Islet of Langerhans (tissue), 1 donor: ENCODE measurements around the gene PCDHGB3.
"Not testable (repeated sequence)": the region's sequence is repeated elsewhere in the genome, so short reads cannot be mapped to it uniquely, and the experiment has no call there.

Source experiments
- FAIRE-seq: peaks from one replicate; lab custom pipeline; 2011; peaks lifted over from hg19 to GRCh38; lab: Jason Lieb, UNC

PCDHGB3 gene

GRCh38 chr5:141393267-141393666 is 23.2 kb downstream of the PCDHGB3 start:
- no peak for FAIRE-seq

DNA sequence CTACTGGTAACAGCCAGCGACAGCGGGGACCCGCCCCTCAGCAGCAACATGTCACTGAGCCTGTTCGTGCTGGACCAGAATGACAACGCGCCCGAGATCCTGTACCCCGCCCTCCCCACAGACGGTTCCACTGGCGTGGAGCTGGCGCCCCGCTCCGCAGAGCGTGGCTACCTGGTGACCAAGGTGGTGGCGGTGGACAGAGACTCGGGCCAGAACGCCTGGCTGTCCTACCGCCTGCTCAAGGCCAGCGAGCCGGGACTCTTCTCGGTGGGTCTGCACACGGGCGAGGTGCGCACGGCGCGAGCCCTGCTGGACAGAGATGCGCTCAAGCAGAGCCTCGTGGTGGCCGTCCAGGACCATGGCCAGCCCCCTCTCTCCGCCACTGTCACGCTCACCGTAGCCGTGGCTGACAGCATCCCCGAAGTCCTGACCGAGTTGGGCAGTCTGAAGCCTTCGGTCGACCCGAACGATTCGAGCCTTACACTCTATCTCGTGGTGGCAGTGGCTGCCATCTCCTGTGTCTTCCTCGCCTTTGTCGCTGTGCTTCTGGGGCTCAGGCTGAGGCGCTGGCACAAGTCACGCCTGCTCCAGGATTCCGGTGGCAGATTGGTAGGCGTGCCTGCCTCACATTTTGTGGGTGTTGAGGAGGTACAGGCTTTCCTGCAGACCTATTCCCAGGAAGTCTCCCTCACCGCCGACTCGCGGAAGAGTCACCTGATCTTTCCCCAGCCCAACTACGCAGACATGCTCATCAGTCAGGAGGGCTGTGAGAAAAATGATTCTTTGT is 24.6 kb downstream of the PCDHGB3 start:
- FAIRE-seq = not testable (repeated sequence)

DNA sequence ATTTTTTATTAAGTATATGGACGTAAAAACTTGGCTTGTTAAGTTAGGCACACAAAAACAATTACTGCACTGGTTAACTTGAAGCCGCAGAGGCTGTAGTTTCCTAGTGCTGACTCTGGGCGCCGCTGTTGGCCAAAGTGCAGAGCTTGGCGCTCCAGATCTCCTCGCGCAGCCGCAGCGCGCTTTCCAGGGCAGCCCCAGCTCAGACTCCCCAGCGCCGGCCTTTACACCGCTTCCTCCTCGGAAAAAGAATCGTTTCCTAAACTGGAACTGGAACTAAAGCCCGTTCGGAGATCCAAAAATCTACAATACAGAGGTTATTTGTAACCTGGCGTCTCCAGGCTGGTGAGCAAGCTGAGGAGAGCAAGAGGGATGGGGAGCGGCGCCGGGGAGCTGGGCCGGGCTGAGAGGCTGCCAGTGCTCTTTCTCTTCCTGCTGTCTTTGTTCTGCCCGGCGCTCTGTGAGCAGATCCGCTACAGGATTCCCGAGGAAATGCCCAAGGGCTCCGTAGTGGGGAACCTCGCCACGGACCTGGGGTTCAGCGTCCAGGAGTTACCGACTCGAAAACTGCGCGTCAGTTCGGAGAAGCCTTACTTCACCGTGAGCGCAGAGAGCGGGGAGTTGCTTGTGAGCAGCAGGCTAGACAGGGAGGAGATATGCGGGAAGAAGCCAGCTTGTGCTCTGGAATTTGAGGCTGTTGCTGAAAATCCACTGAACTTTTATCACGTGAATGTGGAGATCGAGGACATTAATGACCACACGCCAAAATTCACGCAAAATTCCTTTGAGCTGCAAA is 27.9 kb downstream of the PCDHGB3 start, which contains the start of gene PCDHGB5:
Gene PCDHGB5 (plus strand): TSS at position 192 of the 796 bp plus-strand sequence. CDS start 181 bp downstream, at position 373.
- FAIRE-seq = not testable (repeated sequence)

- no peak for FAIRE-seq
These were observed 28.6 kb downstream of the PCDHGB3 start for GRCh38 chr5:141398608-141399007.

DNA sequence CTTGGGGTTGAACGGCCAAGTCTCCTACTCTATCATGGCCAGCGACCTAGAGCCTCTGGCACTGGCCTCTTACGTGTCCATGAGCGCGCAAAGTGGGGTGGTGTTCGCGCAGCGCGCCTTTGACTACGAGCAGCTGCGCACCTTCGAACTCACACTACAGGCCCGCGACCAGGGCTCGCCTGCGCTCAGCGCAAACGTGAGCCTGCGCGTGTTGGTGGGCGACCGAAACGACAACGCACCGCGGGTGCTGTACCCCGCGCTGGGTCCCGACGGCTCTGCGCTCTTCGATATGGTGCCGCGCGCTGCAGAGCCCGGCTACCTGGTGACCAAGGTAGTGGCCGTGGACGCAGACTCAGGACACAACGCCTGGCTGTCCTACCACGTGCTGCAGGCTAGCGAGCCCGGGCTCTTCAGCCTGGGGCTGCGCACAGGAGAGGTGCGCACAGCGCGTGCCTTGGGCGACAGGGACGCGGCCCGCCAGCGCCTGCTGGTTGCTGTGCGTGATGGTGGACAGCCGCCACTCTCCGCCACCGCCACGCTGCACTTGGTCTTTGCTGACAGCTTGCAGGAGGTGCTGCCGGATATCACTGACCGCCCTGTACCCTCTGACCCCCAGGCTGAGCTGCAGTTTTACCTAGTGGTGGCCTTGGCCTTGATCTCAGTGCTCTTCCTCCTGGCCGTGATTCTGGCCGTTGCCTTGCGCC is 29.7 kb downstream of the PCDHGB3 start:
- no peak for FAIRE-seq

DNA sequence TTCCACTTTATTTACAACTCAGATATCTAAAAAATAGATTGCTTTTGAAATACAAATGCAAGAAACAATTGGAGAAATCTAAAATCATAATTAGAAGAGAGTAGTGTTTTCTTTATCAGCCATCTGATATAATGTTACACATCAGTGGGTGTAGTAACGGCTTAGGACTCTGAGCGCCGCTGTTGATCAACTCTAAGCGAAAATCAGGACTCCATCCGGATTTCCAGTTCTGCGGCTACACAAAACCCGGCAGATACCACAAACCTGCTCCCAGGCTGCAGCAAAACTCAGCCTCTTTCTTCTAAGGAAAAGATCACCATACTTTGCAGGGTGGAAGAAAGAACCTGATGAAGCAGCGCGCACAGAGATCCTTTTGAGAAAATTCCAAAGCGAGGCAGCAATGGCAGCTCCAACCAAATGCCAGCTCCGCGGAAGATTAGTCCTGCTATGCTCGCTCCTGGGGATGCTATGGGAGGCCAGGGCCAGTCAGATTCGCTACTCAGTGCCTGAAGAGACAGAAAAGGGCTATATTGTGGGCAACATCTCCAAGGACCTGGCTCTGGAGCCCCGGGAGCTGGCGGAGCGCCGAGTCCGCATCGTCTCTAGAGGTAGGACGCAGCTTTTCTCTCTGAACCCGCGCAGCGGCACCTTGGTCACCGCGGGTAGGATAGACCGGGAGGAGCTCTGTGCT is 32.7 kb downstream of the PCDHGB3 start, which contains the start of gene PCDHGA9:
Gene PCDHGA9 (plus strand): TSS at position 226 of the 691 bp plus-strand sequence. CDS start 175 bp downstream, at position 401.
- FAIRE-seq = no peak

GRCh38 chr5:141403387-141403786 is 33.3 kb downstream of the PCDHGB3 start:
- FAIRE-seq = no peak

GRCh38 chr5:141407790-141408505 is 37.9 kb downstream of the PCDHGB3 start, which contains the start of gene PCDHGB6:
Gene PCDHGB6 (plus strand): TSS chr5:141408021. CDS start chr5:141408203, 182 bp downstream.
- not testable (repeated sequence) for FAIRE-seq

DNA sequence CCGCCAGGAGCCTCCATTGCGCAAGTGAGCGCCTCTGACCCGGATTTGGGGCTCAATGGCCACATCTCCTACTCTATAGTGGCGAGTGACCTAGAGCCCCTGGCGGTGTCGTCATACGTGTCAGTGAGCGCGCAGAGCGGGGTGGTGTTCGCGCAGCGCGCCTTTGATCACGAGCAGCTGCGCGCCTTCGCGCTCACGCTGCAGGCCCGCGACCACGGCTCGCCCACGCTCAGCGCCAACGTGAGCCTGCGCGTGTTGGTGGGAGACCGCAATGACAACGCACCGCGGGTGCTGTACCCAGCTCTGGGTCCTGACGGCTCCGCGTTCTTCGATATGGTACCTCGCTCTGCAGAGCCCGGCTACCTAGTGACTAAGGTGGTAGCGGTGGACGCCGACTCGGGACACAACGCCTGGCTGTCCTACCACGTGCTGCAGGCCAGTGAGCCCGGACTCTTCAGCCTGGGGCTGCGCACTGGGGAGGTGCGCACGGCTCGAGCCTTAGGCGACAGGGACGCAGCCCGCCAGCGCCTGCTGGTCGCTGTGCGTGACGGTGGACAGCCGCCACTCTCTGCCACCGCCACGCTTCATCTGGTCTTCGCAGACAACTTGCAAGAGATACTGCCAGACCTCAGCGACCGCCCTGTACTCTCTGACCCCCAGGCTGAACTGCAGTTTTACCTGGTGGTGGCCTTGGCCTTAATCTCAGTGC is 39.7 kb downstream of the PCDHGB3 start:
- FAIRE-seq = no peak

- FAIRE-seq = no peak
These were observed 41.5 kb downstream of the PCDHGB3 start for GRCh38 chr5:141411575-141411974.

GRCh38 chr5:141412854-141413539 is 43.0 kb downstream of the PCDHGB3 start, which contains the start of gene PCDHGA10:
Gene PCDHGA10 (plus strand): TSS chr5:141412987. CDS start chr5:141413176, 189 bp downstream.
- no peak for FAIRE-seq

- FAIRE-seq = no peak
These were observed 43.6 kb downstream of the PCDHGB3 start for GRCh38 chr5:141413540-141414069.

- not testable (repeated sequence) for FAIRE-seq
These were observed 44.7 kb downstream of the PCDHGB3 start for GRCh38 chr5:141414548-141415274.

GRCh38 chr5:141415275-141415618 is 45.2 kb downstream of the PCDHGB3 start:
- FAIRE-seq = not testable (repeated sequence)

DNA sequence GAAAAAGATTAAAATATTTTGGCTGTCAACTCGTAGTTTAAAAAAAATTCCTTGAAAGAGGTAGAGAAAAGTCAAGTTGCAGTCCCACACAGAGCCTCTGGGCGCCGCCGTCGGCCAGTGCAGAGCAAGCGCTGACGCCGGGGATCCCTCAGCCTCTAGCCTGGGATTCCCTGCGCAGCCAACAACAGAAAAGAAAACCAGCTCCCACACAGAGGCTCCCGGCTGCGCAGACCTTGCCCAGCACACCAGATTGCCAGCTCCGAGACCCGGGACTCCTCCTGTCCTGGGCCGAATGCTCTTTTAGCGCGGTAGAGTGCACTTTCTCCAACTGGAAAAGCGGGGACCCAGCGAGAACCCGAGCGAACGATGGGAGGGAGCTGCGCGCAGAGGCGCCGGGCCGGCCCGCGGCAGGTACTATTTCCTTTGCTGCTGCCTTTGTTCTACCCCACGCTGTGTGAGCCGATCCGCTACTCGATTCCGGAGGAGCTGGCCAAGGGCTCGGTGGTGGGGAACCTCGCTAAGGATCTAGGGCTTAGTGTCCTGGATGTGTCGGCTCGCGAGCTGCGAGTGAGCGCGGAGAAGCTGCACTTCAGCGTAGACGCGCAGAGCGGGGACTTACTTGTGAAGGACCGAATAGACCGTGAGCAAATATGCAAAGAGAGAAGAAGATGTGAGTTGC is 47.6 kb downstream of the PCDHGB3 start, which contains the start of gene PCDHGB7:
Gene PCDHGB7 (plus strand): TSS at position 184 of the 679 bp plus-strand sequence. CDS start 183 bp downstream, at position 367.
- not testable (repeated sequence) for FAIRE-seq

GRCh38 chr5:141419074-141419880 is 49.2 kb downstream of the PCDHGB3 start:
- no peak for FAIRE-seq

GRCh38 chr5:141420855-141421488 is 50.9 kb downstream of the PCDHGB3 start, which contains the start of gene PCDHGA11:
Gene PCDHGA11 (plus strand): TSS chr5:141421051. CDS start chr5:141421228, 177 bp downstream.
- FAIRE-seq = no peak
